HG03280 (cell line): Measurements from ENCODE around the gene DPEP1.

Experiments used
- ATAC-seq: cut with Tn5 transposase; IDR thresholded peaks from one replicate; pipeline ENCODE4 v1.9.1; 2021; ENCODE audit warnings: mild to moderate bottlenecking, moderate library complexity; ENCODE audit not compliant: unreplicated experiment

DPEP1 gene

GRCh38 chr16:89678258-89678657 is 64.8 kb downstream of the DPEP1 start:
- no peak for ATAC-seq

GRCh38 chr16:89685916-89686315 is 72.5 kb downstream of the DPEP1 start:
- ATAC-seq, result no peak

GRCh38 chr16:89686520-89687091 is 73.2 kb downstream of the DPEP1 start, which contains the start of gene CDK10:
CDK10 (plus strand) TSS chr16:89686689; CDS start chr16:89686711, 22 bp downstream.
- peak; percentile 81 for ATAC-seq

GRCh38 chr16:89687092-89687940 is 73.9 kb downstream of the DPEP1 start:
- peak; percentile 28 for ATAC-seq
